Inflammatory macrophage treated with lipopolysaccharide for 1 hour (primary cell): ENCODE data around the gene LMBRD1.
"Not testable (repeated sequence)": the region's sequence is repeated elsewhere in the genome, so short reads cannot be mapped to it uniquely, and the experiment has no call there.

Experiments
- DNase-seq, 2 donors: peaks; one replicate each; pipeline ENCODE4 v3.0.0-alpha.2; 2020 to 2022

LMBRD1 gene

DNA sequence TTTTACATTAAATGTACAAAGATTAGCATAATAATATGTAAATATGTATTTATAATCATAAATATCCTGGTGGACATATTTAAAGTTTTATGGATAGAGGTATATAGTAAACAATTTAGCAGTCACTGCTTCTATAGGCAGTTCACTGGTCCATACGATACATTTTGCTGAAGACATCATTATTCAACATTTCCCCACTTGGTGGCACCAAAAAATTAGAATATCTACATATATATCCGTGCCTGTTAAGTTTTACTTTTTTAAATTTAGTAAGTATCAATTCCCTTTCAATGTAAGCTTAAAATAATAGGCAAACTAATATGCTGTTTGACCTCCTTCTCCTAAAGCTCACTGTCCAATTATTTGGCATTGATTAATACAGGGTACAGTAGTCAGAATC, 64.2 kb downstream of the LMBRD1 start:
- peak in 1 of 2 donors; percentile 9 for DNase-seq

DNA sequence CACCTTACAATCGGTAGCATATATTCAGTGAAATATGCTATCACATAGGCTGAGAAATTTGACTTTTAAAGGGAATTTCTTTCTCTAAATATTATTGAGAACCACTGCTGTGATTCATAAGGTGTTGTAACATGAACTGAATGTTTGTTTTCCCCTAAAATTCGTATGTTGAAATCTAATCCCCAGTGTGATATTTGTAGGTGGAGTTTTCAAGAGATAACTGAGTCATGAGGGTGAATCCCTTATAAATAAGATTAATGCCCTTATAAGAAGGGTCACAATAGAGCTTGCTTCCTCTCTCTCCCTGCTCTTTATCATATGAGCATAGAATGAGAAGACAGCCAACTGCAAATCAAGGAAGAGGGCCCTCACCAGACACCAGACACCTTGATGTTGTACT, 64.8 kb downstream of the LMBRD1 start:
- DNase-seq = peak in 1 of 2 donors; percentile 3

DNA sequence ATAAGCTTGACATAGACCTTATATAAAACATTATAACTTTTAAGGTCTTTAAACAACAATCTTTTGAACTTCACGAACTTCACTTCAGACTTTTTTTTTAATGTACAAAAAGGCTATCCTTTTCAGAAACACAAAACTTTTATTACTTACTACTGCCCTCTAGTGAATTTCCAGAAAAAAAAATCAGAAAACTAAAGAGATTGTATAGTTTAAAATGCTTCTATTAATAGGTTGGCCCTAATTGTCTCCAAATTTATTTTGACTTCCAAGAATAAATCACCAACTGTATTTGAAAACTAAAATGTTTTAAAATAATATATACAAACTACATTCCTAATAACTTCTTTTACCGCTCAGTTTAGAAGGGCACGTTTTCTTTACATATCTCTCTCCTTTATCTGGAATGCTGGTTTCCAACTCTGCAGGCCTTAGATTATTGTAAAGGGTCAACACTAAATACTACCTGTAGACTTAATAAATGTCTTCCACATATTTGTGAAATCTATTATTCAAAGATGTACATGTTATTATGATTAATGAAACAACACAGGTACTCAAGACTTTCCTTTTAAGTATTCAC, 66.8 kb downstream of the LMBRD1 start:
- DNase-seq = no peak

DNA sequence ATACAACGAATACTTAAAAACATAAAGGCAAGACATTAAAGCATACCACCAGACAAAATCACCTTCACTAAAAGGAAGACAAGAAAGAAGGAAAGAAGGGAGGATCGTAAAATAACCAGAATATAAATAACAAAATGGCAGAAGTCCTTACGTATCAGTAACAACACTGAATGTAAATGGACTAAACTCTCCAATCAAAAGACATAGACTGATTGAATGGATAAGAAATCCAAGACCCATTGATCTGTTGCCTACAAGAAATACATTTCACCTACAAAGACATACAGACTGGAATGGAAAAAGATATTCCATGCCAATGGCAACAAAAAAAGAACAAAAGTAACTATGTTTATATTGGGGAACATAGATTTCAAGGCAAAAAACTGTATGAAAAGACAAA, 74.1 kb downstream of the LMBRD1 start:
- DNase-seq = no peak

DNA sequence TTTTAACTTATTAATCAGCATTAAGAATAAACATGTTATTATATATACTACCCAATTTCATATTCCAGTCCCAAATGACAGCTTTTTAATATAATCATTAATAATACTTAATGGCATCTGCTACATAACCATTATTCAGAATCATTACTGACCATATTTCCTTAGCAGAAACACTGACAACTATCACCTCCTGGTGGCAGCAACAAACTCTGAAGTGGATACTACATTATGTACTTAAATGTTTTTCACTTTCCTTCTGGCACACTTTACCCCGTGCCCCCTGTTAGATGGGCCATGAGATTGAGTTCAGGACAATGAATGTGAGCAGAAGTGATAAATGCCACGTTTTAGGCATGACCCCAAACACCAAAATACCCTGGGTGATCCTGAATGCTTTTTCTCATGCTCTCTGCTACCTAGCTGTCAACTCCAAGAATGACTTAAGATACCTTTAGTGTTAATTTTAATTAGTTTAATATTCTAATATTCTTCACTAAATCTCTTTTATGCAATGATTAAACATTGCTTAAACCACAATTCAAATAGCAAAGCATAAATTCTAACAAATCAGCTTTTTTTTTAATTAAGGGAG, 77.1 kb downstream of the LMBRD1 start:
- DNase-seq = no peak

DNA sequence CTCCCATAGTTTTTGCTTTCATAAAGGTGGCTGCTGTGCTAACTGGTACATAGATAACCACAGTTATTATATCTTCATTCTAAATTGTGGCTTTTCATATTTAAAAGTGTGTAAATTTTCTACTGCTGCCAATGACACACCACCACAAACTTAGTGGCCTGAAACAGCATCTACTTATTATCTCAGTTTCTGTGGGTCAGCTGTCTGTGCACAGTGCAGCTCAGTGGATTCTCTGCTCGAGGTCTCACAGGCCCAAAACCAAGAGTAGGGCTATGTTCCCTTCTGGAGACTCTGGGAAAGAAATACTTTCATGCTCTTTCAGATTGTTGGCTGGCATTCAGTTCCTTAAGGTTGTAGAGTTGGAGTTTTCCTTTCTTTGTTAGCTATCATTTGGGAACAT, 90.1 kb downstream of the LMBRD1 start:
- no peak for DNase-seq

DNA sequence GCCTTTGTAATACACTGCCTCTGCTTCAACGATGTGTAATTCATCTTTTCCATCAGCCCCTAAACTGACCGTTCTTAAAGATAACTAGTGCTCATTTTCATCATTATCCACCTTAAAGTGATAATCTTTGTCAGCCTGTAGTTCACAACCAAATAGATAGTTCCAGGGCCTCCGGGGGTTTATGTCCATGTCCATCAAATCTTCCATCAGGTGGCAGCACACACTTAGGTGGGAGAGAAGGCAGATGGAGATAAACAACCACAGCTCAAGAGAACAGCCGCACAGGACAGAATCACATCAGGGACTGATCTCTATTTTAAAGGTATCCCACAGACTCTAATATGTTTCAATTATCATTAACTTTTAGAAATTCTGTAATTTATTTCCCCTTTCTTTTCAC, 90.9 kb downstream of the LMBRD1 start:
- no peak for DNase-seq

DNA sequence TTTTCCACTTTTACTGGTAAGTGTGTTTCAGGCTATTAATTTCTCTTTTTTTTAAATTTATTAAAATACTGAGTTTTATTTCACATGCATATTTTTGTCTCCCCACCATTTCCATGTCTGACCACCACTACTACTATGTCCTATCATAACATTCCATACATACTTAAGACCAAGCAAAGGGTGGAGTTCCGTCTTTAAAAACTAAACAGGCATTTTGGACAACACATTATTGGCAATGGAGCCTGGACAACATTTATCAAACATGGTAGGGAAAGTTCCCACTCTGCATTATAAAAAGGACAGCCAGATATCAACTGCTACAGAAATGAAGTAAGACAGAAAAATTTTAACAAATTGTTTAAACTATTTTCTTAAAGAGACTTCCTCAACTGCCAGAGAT, 91.9 kb downstream of the LMBRD1 start:
- DNase-seq = no peak

DNA sequence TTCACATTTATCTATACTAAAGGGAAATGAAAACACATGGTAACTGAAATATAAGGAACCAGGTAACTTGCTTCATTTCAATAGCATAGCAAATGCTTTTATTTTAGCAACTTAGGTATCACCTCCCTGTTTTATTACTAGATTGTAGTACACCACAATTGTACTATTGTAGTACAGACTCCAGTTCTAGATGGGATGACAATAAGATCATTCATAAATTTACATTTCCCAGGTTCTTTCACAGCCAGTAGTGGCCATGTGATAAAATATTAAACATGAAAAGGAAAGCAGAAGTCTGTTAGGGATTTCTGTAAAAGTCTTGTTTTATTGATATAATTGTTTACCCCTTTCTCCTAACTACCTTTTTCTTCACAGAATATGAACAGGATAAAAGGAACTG, 97.2 kb downstream of the LMBRD1 start:
- no peak for DNase-seq

DNA sequence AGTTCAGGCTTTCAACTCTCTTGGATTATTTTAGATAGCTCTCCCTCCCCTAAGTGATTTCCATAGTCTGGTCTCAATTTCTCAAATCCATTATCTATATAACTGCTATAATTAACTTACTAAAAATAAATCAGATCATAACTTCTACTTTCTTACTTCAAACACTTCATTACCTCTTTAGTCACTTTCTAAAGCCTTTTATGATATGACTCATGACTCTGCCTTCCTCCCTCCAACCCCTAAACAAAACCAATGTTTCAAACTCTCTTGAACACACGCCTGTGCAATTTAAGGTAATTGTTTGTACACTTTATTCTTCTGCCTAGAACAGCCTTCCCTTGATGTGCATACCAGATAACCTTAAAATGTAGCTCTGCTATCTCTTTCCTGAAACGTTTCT, 100.5 kb downstream of the LMBRD1 start:
- DNase-seq = no peak

DNA sequence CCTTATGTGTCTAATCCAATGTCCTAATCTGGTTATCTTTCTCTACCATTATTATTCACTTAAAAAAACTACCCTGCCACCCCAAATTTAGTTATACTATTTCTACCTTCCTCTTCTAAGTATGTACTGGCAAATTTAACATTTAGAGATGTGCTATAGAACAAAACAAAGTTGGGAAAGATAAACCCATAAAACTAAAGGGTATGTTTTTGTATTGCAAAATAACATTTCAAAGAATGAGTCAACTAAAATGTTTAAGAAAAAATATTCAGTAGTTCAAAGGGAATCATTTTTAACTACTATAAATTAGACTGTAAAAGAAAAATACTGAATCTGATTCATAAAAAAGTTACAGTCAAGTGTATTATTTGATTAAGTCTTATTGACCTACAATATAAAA, 103.0 kb downstream of the LMBRD1 start:
- no peak for DNase-seq

DNA sequence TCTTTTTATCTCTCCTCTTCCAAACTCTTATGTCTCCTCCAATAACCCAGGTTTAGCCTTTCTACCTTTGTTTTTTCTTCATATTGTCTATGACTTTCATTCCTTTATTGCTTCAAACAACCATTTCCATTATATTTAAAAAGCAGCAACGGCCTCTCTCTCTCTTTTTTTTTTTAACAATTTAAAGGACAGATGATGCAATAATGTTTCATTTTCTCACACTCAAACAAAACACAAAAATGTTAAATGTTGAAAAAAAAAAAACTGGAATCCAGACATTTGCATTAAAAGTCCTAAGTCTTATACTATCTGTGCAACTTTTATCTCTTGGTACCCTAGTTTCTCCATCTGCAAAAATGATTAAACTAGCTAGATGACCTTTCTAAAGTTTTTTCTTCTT, 105.8 kb downstream of the LMBRD1 start:
- DNase-seq = no peak

DNA sequence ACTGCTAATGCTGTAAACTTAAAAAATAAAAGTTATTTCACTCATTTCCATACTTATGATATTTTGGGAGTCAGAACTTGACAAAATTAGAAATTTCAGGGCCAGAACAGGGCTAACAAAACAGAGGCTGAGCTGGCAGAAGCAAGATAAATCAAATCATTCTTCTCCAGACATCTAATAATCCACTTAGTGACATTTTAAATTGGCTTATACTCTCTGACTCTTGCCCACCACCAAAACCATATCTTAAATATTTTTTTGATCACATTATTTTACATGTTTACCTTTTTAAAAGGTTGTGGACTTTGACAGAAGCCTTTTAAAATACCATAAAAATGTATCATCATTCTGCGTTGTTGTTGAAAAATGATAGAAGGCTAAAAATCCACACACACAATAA, 116.5 kb downstream of the LMBRD1 start:
- no peak for DNase-seq

DNA sequence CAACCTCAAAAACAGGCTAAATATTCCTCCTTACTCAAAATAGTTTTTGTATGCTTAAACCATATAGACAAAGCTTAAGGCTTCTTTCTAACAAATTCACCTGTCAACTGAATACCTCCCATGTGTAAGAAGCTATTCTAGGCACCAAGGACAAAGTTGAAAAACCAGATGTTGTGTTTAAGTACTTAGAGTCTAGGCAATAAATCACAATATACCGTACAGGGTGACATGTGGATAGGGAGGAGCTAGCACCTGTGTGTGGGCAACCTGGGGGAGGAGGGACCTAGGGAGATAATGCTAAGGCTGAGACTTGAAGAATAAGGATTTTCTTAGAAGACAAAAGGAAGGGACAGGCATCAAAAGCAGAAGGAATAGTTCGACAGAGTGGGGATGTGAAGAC, 123.5 kb downstream of the LMBRD1 start:
- DNase-seq = no peak

DNA sequence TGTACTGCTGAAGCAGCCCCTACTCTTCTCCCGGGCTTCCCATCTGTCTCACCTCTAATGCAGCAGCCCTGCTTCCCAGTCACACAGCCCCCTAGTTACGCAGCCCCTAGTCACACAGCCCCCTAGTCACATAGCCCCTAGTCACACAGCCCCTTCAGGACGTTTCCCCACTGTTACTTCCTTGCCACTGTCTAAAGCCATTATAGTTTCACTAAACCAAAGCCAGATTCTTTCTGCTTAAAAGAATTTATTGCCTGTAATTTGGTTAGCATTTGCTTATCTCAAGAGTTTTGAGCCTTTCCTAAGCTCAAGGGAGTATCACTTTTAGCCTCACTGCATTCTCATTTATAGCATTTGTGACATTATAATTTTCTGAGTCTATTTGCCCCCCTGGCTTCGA, 127.9 kb downstream of the LMBRD1 start:
- no peak for DNase-seq

DNA sequence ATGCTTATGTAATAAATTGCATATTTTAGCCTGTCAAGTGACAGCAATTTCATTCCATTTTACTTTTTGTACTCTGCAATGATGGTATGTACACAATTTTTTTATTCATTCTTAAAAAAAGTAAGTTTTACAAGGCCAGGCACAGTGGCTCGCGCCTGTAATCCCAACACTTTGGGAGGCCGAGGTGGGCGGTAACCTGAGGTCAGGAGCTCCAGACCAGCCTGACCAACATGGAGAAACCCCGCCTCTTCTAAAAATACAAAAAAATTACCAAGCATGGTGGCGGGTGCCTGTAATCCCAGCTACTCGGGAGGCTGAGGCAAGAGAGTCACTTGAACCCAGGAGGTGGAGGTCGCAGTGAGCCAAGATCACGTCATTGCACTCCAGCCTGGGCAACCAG, 130.0 kb downstream of the LMBRD1 start:
- DNase-seq = not testable (repeated sequence)

DNA sequence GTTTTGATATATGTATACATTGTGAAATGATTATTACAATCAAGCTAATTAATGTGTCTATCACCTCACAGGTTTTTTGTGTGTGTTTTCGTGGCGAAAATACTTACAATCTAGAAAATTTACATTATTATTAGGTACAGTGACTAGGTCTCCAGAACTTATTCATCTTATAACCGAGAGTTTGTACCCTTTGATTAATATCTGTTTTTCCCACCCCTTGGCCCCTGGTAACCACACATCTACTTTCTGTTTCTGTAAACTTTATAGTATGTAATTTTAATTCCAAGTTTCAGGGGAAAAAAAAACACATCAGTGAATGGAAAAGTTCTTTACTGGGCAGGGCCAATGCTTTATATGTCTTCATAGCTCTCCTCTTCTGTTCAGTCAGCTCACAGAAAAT, 131.4 kb downstream of the LMBRD1 start:
- no peak for DNase-seq

DNA sequence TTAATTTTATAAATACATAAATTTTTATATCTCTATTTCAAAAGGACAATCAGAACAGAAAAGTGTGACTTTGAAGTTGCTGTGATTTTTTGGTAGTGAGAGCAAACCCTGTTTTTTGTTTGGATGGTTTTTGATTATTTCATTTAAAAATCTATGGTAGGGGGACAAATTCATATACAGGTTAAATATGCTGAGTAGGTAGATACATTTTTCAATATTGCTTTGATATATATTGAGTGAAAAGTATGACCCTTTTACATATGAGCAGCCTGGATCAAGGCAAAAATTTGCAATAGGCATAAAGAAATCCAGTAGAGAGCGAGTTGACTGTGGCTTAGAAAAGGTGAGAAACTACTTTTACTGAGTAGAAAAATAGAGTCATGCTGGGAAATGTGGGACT, 132.3 kb downstream of the LMBRD1 start:
- no peak for DNase-seq

DNA sequence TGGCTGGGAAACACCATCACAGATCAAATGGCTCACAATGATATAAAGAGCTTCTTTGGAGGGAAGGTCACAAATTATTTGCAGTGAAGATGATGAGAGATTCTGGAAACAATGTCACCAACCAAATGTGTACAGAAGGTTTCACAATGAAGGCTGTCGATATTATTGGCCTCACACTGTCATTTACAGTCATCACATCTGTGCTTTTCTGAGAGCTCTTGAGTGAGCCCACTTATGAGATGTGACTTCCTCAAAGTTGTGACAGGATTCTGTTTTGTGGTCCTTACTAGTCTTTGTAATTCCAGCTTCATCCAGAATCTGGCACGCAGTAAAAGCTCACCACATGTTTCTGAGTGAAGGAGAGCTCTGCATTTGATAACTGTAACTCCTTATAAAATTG, 133.6 kb downstream of the LMBRD1 start:
- no peak for DNase-seq

DNA sequence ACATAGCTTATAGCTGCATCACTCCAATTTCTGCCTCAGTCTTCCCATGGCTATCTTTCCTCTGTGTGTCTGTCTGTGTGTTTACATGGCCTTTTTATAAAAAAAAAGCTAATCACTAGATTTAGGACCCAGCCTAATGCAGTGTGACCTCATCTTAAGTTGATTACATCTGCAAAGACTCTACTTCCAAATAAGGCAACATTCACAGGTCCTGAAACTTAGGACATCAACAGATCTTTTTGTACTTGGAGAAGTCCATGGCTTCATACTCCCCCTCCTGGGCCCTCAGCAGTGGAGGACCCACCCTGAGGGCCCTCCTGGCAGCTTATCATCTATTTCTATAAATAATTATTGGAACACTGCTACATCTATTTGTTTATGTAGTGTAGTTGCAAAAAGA, 146.1 kb downstream of the LMBRD1 start:
- DNase-seq = no peak

DNA sequence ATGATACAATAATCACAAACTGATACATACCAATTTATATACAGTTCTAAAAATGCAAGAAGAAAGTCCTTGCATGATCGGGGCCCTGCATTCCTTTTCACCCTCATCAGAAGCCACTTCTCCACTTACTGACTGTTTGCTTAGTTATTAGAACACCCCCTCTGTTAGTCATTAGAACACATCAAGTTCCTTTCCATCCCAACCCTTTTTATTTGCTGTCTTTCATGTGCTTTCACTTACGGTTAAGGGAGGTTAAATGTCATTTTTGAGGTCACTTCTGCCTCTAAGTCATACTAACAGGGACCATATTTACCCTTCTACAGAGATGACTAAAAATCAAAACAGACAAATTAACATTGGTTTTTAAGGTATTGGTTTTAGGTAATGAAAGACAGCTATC, 149.1 kb downstream of the LMBRD1 start:
- DNase-seq = no peak

DNA sequence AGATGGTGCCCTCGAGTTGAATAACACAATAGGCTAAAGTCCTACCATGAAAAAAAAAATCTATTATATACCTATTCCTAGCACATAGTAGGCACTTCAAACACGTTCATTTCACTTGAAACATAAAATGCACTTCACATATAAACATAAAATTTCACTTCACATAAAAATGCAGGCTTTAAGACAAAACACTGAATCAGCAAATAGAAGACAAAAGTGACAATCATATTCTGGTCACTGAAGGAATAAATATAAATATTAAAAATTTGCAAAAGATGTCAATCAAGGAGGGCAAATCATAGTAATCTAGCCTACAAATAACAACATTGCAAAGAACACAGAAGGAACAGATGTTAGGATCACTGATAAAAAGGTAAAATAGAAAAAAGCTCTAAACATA, 153.1 kb downstream of the LMBRD1 start:
- no peak for DNase-seq

DNA sequence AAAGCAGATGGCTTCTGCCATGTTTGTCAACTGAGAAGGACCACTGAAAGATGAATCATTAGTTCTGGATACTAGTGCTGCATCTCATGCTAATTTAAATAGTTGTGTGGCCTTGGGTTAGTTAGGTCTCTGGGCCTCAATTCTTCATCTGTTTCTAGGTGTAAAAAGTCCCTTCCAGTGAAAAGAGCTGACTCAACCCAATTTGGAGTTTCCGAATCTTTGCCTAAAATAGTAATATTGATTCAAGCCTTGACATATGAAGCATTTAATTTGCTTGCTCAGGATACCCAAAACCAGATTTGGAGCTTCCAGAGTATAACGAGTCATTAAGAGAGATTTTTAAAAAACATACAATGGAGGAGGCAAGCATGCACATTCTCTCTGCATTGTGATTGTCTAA, 163.9 kb downstream of the LMBRD1 start:
- DNase-seq = no peak

DNA sequence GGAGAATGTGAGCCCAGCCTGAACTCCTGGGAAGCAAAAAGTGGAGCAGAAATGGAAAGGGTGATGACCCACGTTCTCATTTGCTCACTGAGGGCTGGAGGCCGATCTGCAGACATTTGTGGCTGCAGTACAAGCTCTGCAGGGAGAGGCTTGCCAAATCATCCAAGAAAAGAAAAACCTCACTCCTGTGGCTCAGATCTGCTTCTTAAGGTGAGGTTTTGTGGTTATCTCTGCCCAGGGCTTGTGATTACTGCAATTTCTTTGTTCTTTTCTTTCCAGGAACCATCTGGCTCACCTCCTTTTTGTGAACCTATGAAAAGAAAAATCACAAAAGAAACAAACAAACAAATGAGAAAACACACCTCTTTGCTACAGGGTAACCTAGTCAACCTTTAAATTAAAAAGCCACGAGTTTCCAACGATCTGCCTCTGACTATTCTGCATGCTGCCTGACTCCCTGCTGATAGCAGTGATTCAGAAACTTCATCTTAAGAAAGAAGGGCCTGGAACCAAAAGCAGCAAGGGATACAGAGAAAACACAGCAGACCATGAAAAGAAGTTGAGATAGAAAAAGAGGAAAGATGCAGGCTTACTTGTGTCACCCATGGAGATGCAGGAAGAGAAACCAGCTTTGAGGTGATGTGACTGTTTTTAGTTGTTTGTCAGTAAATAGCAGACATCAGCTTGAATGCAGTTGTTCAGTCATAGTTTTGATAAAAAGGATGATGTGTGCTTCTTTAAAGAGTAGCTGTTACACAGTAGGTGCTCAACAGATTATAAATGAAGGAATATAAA, 165.1 kb downstream of the LMBRD1 start:
- no peak for DNase-seq

DNA sequence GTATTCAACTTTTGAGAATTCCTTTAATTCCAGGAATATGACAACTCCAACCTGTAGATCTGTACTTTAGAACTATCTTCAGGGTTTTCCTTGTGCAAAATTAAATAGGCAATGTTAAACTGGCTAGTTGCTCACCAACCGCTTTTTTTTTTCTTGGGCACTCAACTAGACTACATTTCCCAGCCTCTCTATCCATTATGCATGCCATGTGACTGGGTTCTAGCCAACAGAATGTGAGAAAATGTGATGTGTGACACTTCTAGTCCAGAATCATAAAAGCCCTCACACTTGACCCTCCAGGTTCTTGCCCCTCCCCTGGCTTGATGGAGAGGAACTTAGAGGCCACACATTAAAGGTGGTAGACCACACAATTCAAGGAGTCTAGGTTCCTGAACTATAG, 166.0 kb downstream of the LMBRD1 start:
- no peak for DNase-seq
